LoVo (cell line): ENCODE measurements around the gene ADISSP.

Experiments
- DNase-seq: peaks from one replicate; pipeline ENCODE4 v3.0.0-alpha.2; 2016; ENCODE audit warnings: low spot score

The ADISSP gene

DNA sequence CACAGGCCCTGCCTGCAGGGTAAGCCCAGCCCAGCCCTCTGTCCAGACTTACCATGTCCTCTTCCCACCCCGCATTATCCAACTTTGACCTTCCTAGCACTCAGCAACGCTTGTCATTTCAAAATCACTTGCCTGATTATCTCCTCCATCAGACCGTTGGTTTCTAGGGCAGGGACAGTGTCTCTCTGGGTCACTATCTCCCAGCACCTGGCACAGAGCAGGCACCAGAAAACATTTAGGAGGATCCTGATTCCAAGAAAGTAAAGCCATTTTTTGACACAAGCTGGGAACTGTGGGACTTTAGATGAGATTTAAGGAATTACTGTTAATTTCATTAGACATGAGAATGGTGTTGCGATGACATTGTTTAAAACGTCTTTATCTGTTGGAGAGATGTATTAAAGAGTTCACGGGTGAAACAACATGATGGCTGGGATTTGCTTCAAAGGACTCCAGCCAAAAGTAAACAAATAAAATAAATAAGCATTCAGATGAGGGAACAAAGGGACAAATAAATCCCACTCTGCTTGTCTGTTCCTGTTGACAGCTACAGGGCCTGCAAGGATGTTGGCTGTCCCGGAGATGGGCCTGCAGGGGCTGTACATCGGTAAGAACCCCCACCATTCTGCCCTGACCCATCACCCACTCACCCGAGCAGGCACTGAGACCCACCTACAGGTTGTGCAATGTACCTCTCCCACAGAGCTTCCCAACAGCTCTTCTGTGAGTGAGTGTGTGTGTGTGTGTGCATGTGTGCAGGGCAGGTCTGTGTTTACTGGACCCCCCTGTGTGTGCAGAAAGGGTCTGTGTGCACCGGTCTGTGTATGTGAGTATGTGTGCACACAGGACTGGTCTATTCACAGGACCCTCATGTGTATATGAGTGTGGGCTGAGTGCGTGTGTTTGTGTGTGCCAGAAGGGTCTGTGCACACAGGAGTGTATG is 29.2 kb downstream of the ADISSP start:
- no peak for DNase-seq

DNA sequence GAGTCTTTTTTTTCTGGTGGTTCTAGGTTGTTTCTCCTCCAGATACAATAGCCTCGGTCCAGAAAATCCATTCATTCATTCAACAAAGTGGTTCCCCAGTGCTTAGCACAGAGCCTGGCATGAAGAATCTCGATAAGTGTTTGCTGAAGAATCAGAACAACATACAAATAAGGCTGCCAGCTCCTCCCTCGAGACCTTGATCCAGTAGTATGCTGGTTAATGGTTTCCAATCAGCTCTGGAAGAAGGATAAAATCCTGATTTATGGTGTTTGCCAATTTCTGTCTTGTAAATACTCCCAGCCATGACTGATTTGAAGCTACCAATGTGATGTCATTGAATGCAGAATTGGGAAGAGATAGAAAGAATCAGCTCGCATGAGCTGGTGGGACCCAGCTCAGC is 31.8 kb downstream of the ADISSP start:
- no peak for DNase-seq

DNA sequence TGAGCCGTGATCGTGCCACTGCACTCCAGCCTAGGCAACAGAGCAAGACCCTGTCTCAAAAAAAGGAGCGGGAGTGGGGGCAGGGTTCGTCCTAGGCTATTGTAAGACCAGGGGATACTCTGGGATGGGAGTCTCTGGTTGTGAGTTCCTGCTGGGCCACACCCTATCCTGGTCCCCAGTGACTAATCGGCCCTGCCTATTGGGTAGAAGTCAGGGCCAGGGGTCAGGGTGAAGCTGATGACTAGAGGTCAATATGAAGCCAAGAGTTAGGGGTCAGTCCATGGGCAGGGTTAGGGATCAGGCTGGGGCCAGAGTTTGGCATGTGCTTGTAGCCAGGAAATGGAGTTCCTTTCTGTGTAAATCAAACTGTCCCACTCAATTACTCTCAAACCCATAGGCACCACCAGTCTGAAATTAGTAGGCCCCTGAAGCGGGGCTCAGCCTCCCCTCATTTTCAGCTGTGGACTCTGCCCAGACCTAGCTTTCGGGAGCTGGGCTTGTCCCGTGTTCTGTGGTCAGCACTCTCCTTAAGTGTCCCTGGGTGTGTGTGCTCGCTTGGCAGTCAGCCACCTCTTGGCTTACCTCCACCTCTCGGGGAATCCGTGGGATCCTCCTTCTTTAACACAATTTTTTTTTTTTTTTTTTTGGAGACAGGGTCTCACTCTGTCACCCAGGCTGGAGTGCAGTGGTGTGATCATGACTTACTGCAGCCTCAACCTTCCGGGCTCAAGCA is 33.3 kb downstream of the ADISSP start:
- DNase-seq: peak; percentile 35

DNA sequence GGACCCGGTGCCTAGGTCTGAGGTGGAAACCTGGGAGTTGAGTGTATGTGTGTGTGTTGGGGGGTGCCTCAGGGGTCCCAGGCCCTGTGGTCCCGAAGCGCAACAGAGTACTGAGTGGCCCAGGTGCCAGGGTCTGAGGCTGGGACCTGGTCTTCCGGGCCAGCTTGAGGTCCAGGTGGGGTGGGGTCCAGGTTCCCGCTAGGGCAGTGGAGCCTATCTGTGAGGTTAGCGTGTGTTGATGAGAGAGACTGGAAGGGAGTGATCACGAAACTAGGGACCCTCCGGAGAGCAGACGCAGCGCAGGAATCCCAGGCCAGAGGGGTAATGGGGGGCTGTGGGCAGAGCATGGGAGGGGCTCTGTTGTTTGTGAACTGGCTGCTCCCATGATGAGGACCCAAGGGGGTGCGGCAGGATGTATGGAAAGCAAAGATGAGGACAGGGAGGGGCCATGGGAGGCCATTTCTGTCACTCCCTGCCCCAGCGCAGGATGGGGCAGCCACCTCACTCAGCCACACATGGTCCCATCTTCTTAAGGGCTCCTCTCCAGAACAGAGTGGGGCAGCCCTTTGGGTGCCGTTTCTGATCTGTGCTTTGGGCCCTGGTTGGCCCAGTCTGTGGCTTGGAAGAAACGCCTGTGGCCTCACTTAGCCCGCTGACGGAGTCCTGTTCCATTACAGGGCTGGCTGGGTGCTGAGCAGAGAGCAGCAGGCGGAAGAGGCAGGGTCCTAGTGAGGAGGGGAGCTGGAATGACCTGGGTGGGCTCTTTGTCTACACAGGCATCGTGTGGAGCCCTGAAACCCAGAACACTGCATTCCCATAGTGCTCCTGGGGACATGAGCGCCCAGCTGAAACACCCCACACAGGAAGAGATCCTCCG is 34.2 kb downstream of the ADISSP start:
- DNase-seq: no peak

DNA sequence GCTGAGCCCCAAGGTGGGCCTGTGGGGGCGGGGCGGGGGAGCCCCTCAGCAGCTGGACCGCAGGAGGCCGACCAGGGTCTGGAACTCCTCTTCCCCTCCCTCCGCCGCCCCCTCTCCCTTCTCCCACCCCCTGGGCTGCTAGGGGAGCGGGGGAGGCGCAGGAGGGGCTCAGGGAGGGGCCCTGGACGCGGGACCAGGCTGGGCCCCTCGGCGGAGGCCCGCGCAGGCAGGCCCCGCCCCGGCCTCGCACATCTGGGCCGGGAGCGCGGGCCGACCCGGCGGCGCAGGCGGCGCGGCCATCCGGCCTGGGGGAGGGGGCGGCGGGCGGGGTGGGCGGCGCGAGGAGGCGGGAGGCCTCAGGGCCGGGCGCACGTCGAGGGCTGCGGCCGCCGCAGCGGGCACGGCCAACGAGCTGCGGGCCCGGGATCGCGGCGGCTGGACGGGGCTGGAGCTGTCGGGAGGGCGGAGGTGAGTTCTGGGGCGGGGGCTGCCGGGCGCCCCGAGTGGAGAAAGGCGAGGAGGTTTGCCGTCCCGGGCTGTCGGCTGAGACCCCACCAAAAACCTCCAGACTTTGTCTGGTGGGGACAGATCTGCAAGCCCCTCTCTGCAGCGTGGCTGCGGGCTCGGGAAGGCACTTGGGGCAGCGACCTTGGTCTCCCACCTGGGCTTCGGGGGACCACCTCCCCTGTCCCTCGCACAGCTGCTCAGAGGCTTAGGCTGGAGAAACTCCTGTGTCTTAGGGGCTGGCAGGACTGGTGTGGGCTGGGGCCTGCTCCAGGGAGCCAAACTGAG is 35.0 kb downstream of the ADISSP start, which contains the start of gene HSPA12B:
HSPA12B (plus strand) TSS at position 359 of the 792 bp plus-strand sequence. CDS start 5,990 bp downstream, outside the sequence.
- DNase-seq: no peak

DNA sequence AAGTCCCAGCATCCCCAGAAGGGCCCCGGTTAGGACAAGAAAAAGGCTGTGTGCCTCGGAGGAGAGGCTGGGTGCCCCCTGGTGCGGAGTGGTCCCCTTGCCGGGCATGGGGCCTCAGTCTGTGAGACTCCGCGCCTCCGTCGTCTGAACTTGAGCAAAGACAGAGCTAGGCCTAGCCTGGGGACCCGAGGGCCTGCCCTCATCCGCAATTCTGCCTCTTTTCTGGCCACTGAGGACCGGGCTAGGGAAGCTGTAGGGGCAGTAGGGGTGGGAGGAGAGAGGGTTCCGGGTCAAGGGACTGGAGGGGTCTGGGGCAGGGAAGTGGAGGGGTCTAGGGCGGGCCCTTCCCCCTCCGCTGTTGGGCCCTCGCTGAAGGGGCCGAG is 35.6 kb downstream of the ADISSP start:
- DNase-seq: no peak

DNA sequence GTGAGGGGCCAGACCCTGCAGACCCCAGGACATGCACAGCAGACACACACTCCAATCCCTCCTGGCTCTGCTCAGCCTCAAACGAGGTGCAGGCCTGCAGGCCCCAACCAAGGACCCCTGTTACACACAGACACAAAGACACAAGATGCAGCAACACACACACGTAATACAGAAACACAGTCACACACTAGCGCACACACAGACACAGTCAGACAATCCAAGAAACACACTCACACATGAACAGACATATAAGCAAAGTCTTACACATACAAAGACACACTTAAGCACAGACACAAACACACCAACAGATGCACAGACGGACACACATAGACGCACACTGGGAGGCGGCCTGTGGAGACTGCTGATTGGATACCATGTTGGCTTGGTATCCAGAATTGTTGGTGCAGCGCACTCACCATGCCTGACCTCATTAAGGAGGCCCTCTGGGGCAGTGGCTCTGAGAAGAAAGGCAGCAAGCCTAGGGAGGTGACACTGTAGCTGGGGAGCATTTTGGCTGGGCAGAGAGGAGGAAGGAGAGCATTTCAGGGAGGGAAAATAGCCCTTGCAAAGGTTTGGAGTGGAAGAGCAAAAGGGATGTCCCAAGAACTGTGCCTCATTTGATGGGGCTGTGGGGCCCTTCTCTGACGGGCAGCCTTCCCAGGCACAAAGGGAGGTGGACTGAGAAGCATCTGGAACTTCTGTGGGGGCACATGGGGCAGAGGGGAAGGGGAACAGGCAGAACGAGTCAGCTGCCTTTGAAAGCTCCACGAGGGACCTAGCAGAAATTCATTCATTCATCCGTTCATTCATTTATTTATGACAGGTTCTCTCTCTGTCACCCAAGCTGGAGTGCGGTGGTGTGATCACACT is 36.5 kb downstream of the ADISSP start:
- no peak for DNase-seq

DNA sequence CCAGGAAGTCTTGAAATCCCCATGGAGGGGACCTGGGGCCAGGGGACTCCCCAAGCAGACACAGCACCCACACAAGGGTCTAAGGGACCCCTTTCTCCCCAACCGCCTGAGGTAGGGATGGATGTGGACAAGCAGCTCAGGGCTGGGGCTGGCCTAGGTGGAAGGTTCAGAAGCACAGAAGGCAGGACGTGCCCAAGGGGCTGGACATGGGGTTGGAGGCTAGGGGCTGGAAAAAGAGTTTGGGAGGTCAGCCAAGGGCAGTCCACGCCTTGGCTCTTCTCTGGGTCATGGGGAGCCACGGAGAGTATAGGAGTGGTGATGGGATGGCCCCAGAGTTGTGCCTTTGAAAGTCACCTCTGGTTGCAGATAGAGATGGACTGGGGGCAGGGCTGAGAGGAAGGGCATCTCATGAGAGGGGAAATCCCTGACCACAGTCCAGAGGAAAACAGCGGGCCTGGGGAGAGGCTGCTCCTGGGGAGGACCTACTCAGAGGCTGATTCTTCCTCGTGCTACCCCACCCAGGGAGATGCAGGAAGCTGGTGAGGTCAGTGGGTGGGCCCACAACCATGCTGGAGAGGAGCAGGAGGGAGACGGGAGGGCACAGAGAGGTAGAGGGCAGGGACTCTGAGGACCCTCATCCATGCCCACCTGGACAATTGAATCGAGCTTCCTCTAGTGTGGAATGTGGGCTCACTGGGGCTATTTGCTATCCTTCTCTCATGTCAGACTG is 37.6 kb downstream of the ADISSP start:
- no peak for DNase-seq

DNA sequence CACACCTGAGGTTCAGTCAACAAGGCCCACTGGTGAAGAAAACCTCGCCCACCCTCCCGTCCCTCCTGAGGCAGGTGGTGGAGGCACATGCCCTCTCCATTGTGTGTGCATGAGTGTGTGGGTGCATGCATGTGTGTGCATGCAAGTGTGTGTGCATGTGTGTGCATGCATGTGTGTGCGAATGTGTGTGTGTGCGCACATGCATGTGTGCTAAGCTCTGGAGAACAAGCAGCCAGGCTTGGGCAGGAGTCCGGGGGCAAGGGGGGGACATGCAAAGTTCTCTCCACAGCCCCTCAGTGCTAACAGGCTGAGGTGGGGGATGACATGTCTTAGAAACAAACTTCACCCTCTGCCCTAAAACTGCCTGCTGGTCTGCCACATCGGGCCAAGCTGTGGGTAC is 38.2 kb downstream of the ADISSP start:
- no peak for DNase-seq

DNA sequence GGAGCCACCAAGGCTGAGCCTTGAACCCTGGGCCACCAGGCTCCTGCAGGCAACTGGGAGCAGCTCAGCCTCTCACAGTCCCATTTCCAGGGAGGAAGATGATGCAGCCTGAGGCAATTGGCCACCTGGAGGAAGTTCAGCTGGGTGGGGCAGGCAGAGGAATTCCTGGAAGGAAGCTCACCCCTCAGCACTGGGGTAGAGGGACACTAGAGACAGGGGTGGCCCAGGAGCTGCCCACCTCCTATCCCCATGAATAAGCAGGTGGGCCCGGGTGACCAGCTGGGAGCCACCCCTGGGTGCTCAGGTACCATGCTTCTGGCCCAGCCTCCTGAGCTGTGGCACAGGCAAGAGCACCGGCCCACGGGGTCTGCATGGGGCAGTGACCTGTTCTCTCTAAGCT is 38.7 kb downstream of the ADISSP start:
- peak; percentile 48 for DNase-seq

DNA sequence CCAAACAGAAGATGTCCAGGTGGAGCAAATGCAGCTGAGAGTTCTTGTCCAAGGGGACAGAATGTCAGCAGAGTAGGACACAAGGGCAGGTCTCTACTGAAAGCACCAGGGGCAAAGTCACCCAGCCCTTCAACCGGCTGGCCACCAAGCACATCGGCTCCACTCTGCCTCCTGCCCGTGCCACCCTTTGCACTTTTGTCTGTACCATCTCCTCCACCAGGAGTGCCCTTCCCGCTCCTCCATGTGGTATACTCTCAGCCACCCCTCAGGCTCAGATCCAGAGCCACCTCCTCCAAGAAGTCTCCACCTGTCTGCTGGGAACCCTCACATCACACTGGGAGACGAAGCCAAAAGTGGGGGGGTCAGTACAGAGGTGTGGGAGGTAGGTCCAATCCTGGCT is 39.2 kb downstream of the ADISSP start:
- no peak for DNase-seq

DNA sequence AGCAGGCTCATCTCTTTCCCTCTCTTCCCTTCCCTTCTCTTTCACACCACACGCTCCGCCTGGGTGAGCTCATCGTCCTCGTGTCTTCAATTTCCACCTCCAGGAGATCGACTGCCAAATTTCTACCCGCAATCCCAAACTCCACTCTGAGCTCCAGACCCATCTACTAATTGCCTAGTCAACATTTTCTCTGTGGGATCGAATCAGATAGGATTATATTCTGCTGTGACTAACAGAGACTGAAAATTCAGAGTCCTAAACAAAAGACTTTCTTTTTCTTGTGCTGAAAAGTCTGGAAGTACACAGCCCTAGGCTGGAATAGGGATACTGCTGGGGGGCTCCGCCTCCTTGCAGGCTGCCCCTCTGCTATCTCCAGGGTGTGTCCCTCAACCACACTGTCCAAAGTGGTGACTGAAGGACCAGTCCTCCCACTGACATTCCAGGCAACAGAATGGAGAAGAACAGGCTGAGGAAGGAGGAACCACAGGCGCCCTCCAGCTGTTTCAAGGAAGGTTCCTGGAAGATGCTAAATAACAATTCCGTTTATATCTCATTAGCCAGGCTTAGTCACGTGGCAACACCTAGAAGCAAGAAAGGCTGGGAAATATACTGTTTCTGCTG is 40.0 kb downstream of the ADISSP start:
- no peak for DNase-seq

DNA sequence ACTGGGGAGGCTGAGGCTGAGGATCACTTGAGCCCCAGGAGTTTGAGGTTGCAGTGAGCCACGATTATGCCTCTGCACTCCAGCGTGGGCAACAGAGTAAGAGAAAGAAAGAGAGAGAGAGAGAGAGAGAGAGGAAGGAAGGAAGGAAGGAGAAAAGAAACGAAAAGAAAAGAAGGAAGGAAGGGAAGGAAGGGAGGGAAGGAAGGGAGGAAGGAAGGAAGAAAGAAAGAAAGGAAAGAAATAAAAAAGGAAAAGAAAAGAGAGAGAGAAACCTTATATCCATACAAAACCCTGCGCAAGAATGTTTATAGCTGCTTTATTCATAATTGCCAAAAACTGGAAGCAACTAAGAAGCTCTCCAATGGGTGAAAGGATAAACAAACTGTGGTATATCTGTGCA is 43.2 kb downstream of the ADISSP start:
- no peak for DNase-seq

DNA sequence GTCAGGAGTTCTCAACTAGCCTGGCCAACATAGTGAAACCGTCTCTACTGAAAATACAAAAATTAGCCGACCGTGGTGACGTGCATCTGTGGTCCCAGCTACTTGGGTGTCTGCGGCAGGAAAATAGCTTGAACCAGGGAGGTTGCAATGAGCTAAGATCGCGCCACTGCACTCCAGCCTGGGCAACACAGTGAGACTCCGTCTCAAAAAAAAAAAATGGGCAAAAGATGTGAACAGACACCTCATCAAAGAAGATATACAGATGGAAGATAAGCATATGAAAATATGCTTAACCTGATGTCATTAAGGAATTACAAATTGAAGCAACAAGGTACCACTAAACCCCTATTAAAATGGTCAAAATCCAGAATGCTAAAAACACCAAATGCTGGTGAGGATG is 44.3 kb downstream of the ADISSP start:
- DNase-seq: no peak

DNA sequence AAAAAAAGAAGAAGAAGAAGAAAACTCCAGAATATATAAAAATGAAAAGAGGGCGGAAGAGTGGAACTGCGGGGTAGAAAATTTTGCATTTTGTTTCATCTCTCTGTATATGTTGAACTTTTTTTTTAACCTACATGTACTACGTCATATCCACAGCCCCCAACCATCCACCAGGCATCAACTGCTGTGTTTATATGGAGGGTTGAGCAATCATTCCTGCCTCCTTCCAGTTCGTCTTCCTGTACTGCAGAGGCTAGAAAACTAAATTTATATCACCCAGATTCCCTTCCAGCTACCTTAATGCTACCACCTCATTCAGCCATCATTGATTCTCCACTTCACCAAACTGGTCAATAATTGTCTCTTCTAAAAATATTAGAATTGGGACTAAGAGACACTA is 45.6 kb downstream of the ADISSP start:
- no peak for DNase-seq

DNA sequence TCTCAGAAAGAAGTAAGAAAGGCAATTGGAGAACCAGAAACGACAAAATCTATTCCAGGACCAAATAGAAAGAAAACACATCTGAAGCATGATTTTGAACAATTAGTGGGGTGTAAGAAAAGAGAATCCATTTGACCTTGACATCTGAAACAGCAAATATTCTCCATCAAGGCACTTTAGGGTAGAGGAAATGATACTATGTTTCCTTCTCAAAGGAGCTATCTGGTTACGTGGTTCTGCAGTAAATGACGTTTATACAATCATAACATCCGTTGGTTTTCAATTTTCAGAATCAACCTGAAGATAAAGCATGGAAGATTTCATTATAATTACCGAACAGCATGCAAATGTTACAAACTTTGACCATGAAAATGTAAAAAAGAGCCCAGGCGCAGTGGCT is 46.9 kb downstream of the ADISSP start:
- DNase-seq: no peak

DNA sequence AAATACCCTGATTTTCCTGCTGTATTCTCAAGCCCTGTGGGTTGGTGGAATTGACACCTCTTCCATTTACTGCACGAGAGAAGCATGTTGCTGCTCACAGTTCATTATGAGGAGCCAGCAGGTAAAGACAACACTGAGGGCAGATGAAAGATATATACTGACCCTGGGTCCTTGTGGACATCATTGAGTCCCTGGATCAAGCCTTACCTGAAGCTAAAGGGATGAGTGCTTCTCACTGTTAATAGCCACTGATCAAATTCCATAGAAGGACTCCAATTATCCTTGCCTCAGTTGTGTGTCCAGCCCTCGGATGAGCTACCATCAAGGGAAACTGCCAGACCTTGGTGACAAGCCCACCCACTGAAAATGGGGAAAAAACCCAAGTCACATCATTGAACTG is 47.5 kb downstream of the ADISSP start:
- DNase-seq: no peak

DNA sequence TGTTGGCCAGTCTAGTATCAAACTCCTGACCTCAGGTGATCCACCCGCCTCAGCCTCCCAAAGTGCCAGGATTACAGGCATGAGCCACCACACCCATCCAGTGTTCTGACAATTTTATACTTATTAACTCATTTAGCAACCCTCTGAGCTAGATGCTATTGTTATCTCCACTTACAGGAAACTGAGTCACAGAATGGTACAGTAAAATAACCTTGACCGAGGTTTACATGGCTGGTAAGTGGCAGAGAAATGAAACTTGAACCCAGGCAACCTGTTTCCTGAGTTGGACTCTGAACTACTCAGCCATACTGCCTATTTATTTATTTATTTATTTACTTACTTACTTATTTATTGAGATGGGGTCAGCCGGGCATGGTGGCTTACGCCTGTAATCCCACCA is 48.5 kb downstream of the ADISSP start:
- DNase-seq: no peak

DNA sequence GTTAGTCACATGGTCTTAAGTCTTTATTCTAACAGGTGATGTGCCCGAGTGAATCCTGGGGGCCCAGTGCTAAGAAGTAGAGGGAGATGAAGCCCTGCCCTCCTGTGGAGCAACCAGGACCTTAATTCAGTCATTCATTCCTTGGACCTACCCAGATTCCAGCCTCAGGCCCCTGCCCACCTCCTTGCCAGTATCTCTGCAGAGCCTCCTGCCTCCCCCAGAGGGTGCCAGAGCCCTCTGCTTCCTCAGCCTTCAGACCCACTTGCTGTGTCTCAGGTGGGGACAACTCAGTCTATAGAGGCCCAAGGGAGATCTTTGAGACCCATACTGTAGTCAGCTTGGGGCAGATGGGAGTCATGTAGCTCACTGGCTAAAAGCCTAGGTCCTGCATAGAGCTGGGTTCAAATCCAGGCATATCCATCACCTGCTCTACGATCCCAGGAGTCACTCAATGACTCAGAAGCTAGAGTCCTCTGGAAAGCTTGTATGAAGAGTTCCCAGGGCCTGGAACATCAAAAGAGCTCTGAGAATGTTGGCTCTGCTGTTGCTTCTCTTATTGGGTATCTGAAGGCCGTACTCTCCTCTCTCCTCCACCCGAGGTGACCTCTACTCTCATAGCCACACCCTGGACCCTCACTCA is 51.2 kb downstream of the ADISSP start:
- DNase-seq: peak; percentile 25
